Measurements from ENCODE around the gene MED9.

Gene MED9

GRCh38 chr17:17503566-17504130 is 26.8 kb downstream of the MED9 start:
- peak in 29 of 56 donors; percentile 14 to 74 (median 49) for DNase-seq

GRCh38 chr17:17504341-17505140 is 27.7 kb downstream of the MED9 start:
- DNase-seq: no peak

DNA sequence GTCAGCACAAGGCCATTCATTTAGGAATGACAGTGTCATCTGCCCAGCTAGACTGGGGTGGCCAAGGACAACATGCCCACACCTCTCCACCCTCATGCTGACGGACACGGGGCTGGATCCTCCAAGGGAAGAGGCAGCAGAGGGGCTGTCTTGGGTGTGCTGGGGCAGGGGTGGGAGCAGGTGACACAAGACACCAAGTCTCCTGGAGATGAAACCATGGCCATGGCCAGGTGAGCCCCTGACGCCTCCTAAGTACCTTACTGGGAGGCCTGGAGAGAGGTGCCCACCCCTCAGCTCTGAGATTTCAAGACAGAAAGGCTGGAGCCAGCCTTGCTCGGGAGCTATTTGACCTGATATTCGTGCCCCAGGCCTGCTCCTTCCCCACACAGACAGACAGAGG is 28.4 kb downstream of the MED9 start:
- no peak for DNase-seq

GRCh38 chr17:17505610-17506171 is 28.9 kb downstream of the MED9 start:
- DNase-seq: no peak

DNA sequence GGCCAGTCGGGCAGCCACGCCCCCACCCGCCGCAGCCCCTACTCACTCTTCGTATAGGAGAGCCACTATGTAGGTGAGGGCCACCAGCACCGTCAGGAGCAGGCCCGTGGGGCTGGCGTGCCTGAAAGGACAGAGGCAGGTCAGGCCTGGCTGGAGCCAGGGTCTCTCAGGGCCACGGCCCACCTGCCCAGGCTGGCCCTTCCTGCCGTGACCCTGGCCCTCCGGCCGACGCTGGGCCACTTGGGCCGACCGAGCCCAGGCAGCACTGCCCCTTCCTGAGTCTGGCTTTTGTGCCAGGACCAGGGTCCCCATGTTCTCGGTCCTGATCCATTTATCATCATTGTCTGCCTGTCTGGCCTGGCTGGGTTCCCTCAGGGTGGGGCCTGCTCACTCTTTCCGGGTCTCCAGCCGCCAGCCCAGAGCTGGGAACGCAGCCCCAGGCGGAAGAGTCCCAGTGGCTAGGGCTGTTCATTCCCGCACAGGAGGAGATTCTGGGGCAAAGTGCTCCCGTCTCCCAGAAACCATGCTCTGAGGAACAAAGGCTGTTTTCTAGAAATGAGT is 29.5 kb downstream of the MED9 start:
- peak in 18 of 56 donors; percentile 16 to 64 (median 50) for DNase-seq

DNA sequence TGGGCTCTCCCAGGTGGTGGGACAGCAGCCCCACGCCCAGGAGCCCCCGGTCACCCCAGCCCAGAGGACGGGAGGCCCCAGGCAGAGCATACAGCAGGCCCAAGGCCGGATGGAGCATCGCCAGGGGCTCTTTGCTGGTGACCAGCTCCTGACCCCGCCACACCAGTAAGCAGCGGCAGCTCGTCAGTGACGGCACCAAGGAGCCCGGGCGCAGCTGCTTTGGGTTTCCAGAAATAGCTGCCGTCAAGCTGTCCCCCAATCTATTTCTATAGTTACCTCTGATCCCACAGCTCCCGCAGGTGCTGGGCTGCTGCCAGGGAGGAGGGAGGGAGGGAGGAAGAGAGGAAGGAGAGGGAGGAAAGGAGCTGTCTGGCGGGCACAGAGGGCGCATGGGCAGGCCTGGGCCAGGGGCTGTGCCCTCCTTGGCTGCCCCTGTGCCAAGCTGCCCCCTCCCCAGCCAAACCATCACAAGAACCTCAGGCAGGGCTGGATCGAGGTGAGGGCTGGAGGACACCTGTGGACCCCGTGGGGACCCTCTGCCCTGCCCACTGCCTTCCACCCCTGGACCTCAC is 30.2 kb downstream of the MED9 start:
- peak in 17 of 56 donors; percentile 20 to 65 (median 41) for DNase-seq

- DNase-seq: no peak
Observed at GRCh38 chr17:17507465-17508011, 30.7 kb downstream of the MED9 start.

DNA sequence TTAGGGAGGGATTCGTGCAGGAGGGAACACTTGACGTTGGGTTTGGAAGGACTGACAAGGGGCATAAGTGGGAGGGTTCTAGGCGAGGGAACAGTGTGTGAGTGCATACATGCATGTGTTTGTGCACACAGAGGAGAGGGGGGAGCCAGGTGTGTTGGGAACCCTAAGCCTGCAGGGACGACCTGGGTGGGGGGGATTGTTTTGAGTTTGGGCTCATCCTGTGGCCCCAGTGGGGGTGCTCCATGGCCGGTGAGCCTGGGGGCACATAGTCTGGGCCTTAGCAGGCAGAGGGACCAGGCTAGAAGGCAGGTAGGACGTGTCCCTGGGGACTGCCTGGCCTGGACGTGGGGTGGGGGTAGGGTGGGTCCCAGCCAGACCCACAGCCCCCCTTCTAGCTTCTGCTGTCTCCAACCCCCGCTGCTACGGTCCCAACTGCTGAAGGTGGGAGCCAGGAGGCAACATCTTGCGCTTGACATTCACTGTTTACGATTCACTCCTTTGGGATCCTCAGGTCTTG is 31.3 kb downstream of the MED9 start:
- DNase-seq: no peak

- DNase-seq: no peak
Observed at GRCh38 chr17:17508646-17509591, 32.1 kb downstream of the MED9 start.

GRCh38 chr17:17509601-17510425 is 33.0 kb downstream of the MED9 start:
- DNase-seq: no peak

GRCh38 chr17:17510456-17511292 is 33.9 kb downstream of the MED9 start:
- no peak for DNase-seq

- no peak for DNase-seq
Observed at GRCh38 chr17:17511293-17511741, 34.5 kb downstream of the MED9 start.

DNA sequence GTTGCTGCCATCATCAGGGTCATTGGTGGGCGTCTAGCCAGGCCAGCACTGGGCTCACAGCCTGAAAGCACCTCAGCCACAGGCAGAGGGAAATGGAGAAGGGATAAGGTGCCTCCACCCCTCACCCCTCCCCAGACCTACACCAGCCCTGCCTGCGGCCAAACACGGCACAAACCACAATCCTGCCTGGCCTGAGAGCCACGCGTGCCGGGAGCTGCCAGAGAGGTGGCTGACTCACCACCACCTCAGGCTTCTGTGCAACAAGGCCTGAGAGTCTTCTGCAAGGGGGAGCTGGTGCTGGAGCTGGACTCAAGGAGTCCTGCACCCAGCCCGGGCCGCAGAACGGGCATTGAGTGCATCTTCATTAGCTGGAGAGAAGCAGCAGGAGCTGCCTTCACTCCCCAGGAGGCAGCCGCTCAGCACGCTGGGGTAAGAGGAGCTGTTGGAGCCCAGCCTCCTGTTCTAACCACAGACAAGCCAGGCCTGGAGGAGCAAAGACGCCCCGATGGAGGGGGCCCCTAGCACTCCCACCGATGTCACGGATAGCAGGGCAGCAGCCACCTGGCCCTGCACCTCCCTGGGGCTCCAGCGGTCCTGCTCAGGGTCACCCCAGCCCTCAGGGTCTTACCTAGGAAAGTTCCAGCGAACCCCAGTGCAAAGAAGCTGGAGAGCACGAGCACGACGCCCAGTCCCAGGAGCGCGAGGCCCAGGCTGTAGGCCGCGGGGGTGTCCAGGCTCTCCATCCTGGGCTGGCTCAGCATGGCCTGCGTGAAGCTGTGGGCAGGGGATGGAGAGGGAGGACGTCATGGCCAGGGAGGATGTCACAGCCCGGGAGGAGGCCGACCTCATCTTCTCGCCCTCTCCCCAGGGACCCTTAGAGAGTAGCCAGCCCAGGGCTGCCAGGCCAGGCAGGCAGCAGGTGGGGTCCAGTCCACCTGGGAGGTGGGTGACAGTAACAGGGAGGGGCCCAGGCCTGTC is 35.4 kb downstream of the MED9 start:
- DNase-seq: peak in 1 of 56 donors; percentile 11

DNA sequence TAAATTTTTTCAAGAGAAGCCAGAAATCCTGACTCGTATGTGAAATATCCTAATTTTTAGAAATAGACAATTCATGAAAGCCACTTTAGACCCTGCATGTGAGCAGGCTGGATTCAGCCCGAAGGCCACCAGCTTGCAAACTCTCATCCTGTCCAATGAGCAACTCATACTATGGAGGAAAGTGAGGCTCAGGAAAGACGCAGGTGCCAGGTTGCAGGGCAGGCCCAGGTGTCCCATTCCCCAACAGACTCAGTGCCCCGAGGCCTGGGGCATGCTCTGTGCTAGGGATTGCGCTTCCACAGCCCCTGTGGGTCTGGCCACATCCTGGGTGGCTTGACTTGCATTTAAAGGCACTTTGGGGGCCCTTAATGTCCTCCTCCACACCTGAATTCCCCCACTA is 36.1 kb downstream of the MED9 start:
- DNase-seq: no peak

- no peak for DNase-seq
Observed at GRCh38 chr17:17513626-17514025, 36.8 kb downstream of the MED9 start.

DNA sequence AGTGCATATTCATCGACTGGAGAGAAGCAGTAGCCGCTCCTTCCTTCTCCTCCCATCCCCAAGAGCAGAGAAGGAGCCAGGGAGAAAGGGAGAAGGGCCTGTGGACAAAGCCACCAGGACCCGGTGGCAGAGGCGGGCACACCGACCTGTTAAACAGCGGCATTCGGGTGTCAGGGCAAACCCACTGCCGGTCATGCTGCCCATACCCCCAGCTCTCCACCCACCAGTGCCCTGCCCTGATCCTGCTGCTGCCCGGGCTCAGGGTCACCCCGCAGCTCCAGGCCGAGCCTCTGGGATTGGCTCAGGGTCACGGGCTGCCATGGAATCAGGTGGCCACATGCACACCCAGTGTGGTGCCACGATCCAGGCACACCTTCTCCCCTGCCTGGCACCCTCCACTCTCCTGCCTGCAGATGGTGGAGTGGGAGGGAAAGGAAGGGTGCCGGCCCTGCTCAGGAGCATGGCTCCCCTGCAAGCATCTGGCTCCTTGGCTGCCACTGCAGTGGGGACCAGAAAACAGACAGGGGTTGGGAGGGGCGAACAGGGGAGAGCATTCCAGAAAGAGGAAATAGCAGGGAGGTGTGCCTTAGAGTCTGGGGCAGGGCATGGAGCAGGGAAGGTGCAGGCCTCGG is 37.7 kb downstream of the MED9 start:
- DNase-seq: no peak
